Endodermal cell (in vitro differentiated cells): ENCODE measurements around the gene ANKRD17. TPM values are rescaled to one million over a fixed set of nuclear protein-coding genes. Genes with fewer than 3 reads are reported as not detected.

Source experiments
- DNase-seq: peaks from one replicate; pipeline ENCODE4 v3.0.0-alpha.2; 2017
- H3K27ac ChIP-seq: 2 replicates; pipeline ENCODE4 v1.5.1; 2013; ENCODE audit warnings: mild to moderate bottlenecking, low read depth, low read length, moderate library complexity
- H3K27me3 ChIP-seq: 2 replicates; pipeline ENCODE4 v1.6.1; 2013; ENCODE audit warnings: mild to moderate bottlenecking, low read length, moderate library complexity; ENCODE audit not compliant: insufficient read depth, control insufficient read depth, poor library complexity, severe bottlenecking
- H3K36me3 ChIP-seq: 2 replicates; pipeline ENCODE4 v1.7.0; 2013; ENCODE audit warnings: mild to moderate bottlenecking, low read length, moderate library complexity; ENCODE audit not compliant: control insufficient read depth, insufficient read depth
- H3K4me1 ChIP-seq: one replicate; pipeline ENCODE4 v1.7.0; 2013; ENCODE audit warnings: low read length; ENCODE audit not compliant: control insufficient read depth, insufficient read depth
- H3K4me3 ChIP-seq: 2 replicates; pipeline ENCODE4 v1.5.1; 2013; ENCODE audit warnings: mild to moderate bottlenecking, low read length, moderate library complexity
- H3K9ac ChIP-seq: 2 replicates; pipeline ENCODE4 v1.6.1; 2013; ENCODE audit warnings: mild to moderate bottlenecking, low read length, moderate library complexity; ENCODE audit not compliant: poor library complexity, severe bottlenecking; ENCODE audit errors: extremely low read depth
- H3K9me3 ChIP-seq: 2 replicates; pipeline ENCODE4 v1.6.1; 2013; ENCODE audit warnings: mild to moderate bottlenecking, low read length, moderate library complexity; ENCODE audit not compliant: control insufficient read depth
- H3K27ac Mint-ChIP-seq: 2 replicates; pipeline ENCODE4 v1.8.0; 2020; ENCODE audit warnings: mixed read lengths
- H3K27me3 Mint-ChIP-seq: 2 replicates; pipeline ENCODE4 v1.8.0; 2021; ENCODE audit warnings: mild to moderate bottlenecking, mixed read lengths; ENCODE audit not compliant: insufficient read depth
- H3K36me3 Mint-ChIP-seq: 2 replicates; pipeline ENCODE4 v1.8.0; 2020; ENCODE audit warnings: low read depth, mixed read lengths
- H3K4me1 Mint-ChIP-seq: 2 replicates; pipeline ENCODE4 v1.8.0; 2020; ENCODE audit warnings: mixed read lengths
- H3K4me3 Mint-ChIP-seq: 2 replicates; pipeline ENCODE4 v1.8.0; 2020; ENCODE audit warnings: mild to moderate bottlenecking, moderate library complexity, mixed read lengths
- H3K9me3 Mint-ChIP-seq: 2 replicates; pipeline ENCODE4 v1.8.0; 2020; ENCODE audit warnings: mild to moderate bottlenecking, mixed read lengths
- WGBS, 2 experiments: methylation state at CpG; one replicate each; pipeline versions ENCODE4 v1.1.5 to v1.1.7; 2013; ENCODE audit warnings: missing lambda C conversion rate in 2 of 2, mixed read lengths in 1 of 2; ENCODE audit not compliant: insufficient coverage in 1 of 2, insufficient read length in 1 of 2; 5-methylcytosine and 5-hydroxymethylcytosine counted together
- total RNA-seq, 2 donors: library from RNA; stranded (reverse); fragmentation: NEBNext Ultra II Directional in 1 of 2; extraction: Animal tissue kit (Norgen Biotek cat#: 25700) in 1 of 2; gene quantifications; 2 replicates in 1 of 2; 3 replicates in 1 of 2; pipeline ENCODE4 v1.2.1, GENCODE V29; 2021
- TF ChIP-seq, protein P1 (sequence below): fragments of 200-600 bp; sonication (generic); conservative IDR thresholded peaks from 2 replicates; pipeline ENCODE4 v1.5.0; 2021; ENCODE audit warnings: antibody characterized with exemption, mild to moderate bottlenecking

The ANKRD17 gene
- total RNA-seq, 2 donors from 2014 or later = 83.6 to 84.3 TPM

DNA sequence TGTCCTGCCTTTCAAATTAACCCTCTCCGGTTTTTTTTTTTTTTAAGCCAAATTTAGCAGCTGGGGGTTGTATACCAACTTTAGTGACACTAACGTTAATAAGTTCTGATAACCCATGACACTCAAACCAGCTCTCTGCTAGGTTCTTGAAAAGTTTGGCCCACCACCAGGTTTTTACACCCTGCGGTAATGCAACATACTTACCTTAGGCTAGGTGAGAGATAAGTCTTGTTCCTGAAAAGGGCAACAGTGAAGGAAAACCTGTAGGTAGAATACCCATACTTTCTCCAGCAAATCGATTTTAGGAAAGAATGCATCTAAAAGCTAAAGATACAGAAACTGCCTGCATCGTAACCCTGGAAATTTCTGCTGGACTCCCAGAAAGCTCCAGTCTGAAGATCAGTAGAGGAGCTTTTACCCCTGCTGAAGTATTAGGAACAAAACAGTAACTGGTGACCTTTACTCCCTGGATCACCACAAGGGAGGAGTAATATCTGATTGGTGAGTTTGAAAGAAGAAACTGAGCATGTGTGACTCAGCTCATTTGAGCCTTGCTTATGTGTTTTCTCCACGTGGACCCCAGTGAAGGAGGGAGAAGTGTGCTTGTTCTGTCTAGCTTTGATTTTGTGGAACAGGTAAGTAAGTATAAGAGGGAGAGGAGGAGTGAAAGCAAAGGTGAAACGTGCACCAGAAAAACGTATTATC lies 154.6 kb downstream of the ANKRD17 start:
- WGBS, 2 experiments = 85 to 90% methylated on average over 5 to 8 of the region's 8 CpGs
- no peak overlapping the region for H3K9ac ChIP-seq

DNA sequence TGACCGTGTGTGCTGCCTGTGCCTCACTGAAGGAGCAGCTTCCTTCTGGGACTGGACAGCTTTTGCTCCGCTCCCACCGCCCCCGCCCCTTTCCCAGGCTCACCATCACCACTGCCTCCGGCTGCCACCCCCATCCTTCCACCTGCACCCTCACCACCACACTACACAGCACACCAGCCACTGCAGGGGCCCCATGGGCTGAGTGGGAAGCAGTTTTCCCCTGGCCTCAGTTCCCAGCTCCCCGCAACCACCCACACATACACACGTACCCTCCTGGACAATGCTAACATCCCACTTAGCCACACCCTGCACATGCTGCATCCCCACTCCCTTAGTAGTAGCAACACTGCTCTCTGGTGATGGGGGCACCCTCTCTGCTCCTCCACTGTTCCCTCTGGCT lies 159.5 kb downstream of the ANKRD17 start:
- Mint-ChIP-seq H3K4me1 (peaks cover 2% of the 10 kb centered on the region), H3K4me3 (no peak overlapping the region), H3K27ac (peak overlapping the region; percentile 21), H3K27me3 (no peaks in the 10 kb centered on the region), H3K9me3 (no peaks in the 10 kb centered on the region), H3K36me3 (peaks cover 61% of the 10 kb centered on the region)
- 86 to 94% methylated on average over 1 to 7 of the region's 7 CpGs for WGBS, 2 experiments
- Histone ChIP-seq H3K4me3 (no peak overlapping the region), H3K4me1 (no peaks in the 10 kb centered on the region), H3K27me3 (no peaks in the 10 kb centered on the region), H3K9me3 (no peaks in the 10 kb centered on the region), H3K27ac (no peak overlapping the region), H3K9ac (no peak overlapping the region), H3K36me3 (peaks cover 79% of the 10 kb centered on the region)
- TF ChIP-seq, protein P1, sequence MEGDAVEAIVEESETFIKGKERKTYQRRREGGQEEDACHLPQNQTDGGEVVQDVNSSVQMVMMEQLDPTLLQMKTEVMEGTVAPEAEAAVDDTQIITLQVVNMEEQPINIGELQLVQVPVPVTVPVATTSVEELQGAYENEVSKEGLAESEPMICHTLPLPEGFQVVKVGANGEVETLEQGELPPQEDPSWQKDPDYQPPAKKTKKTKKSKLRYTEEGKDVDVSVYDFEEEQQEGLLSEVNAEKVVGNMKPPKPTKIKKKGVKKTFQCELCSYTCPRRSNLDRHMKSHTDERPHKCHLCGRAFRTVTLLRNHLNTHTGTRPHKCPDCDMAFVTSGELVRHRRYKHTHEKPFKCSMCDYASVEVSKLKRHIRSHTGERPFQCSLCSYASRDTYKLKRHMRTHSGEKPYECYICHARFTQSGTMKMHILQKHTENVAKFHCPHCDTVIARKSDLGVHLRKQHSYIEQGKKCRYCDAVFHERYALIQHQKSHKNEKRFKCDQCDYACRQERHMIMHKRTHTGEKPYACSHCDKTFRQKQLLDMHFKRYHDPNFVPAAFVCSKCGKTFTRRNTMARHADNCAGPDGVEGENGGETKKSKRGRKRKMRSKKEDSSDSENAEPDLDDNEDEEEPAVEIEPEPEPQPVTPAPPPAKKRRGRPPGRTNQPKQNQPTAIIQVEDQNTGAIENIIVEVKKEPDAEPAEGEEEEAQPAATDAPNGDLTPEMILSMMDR = no peak
- no peak for DNase-seq

More for the DNA sequence above, 154.6 kb downstream of the ANKRD17 start:
- no peaks in the 10 kb centered on the region for H3K27me3 Mint-ChIP-seq
- no peak overlapping the region for H3K4me3 Mint-ChIP-seq
- Histone ChIP-seq H3K36me3 (peaks cover 76% of the 10 kb centered on the region), H3K4me1 (no peaks in the 10 kb centered on the region), H3K27me3 (no peaks in the 10 kb centered on the region), H3K9me3 (no peaks in the 10 kb centered on the region), H3K4me3 (no peak overlapping the region), H3K27ac (no peak overlapping the region)
- DNase-seq = no peak
- H3K36me3 Mint-ChIP-seq = peaks cover 45% of the 10 kb centered on the region
- H3K4me1 Mint-ChIP-seq = peaks cover 8% of the 10 kb centered on the region
- TF ChIP-seq, protein P1 = no peak
- H3K27ac Mint-ChIP-seq = peak overlapping the region; percentile 36
- no peaks in the 10 kb centered on the region for H3K9me3 Mint-ChIP-seq

DNA sequence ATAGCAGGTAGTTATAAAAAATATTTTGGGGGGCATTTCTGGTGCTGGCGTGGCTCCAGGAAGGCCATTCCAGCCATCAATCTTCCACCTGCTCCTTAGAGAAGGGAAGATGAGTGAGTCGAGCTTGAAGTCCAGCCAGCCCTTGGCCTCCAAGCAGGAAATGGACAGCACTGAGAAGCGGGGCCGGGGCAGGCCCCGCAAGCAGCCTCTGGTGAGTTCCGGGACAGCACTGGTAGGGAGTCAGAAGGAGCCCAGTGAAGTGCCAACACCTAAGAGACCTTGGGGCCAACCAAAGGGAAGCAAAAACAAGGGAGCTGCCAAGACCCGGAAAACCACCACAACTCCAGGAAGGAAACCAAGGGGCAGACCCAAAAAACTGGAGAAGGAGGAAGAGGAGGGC lies 159.9 kb downstream of the ANKRD17 start:
- H3K36me3 ChIP-seq = peaks cover 79% of the 10 kb centered on the region
- no peak overlapping the region for H3K4me3 Mint-ChIP-seq

More for the DNA sequence above, 159.9 kb downstream of the ANKRD17 start:
- Histone ChIP-seq H3K27me3 (no peaks in the 10 kb centered on the region), H3K27ac (no peak overlapping the region), H3K4me3 (no peak overlapping the region), H3K9me3 (no peaks in the 10 kb centered on the region), H3K9ac (no peak overlapping the region), H3K4me1 (no peaks in the 10 kb centered on the region)
- WGBS, 2 experiments = 92 to 100% methylated on average over 1 to 7 of the region's 7 CpGs
- no peak overlapping the region for H3K27ac Mint-ChIP-seq
- peaks cover 64% of the 10 kb centered on the region for H3K36me3 Mint-ChIP-seq
- H3K27me3 Mint-ChIP-seq = no peaks in the 10 kb centered on the region
- DNase-seq = no peak
- TF ChIP-seq, protein P1 = no peak
- H3K9me3 Mint-ChIP-seq = no peaks in the 10 kb centered on the region
- no peaks in the 10 kb centered on the region for H3K4me1 Mint-ChIP-seq
